Panc1 (cell line): Measurements from ENCODE around the gene TRIM43. TPM values are rescaled to one million over a fixed set of nuclear protein-coding genes. Genes with fewer than 3 reads are reported as not detected.
"Not testable (repeated sequence)": the region's sequence is repeated elsewhere in the genome, so short reads cannot be mapped to it uniquely, and the experiment has no call there.

Source experiments
- ATAC-seq: fragments of 200-7000 bp; cut with Tn5 transposase; 2 replicates; pipeline ENCODE4 v1.9.1; 2020; ENCODE audit warnings: mild to moderate bottlenecking, moderate library complexity
- BruUV-seq: library from RNA; stranded (reverse); fragments of 400-500 nt; replicated peaks from 2 replicates; lab custom pipeline; 2021; lab: Mats Ljungman, UMichigan
- CTCF ChIA-PET: fragments of 300-600 bp; sonication (Branson Sonifier 250); formaldehyde crosslinking; loops from one replicate; lab custom pipeline; 2022; ENCODE audit warnings: antibody characterized with exemption; lab: Charles Lee
- POLR2A ChIA-PET: fragments of 300-600 bp; sonication (Branson Sonifier 250); formaldehyde crosslinking; loops from one replicate; lab custom pipeline; 2022; ENCODE audit warnings: antibody characterized with exemption; lab: Charles Lee
- DNase-seq: peaks from one replicate; pipeline ENCODE4 v3.0.0-alpha.2; 2010; ENCODE audit warnings: low read depth, low spot score
- H3K27ac ChIP-seq: 2 replicates; pipeline ENCODE4 v1.5.1; 2011; ENCODE audit warnings: mild to moderate bottlenecking, low read length, inconsistent platforms
- H3K27me3 ChIP-seq: fragments of 200-500 bp; sonication (Bioruptor generic); 2 replicates; pipeline ENCODE4 v1.6.0; 2014; ENCODE audit warnings: low read length, inconsistent platforms; ENCODE audit not compliant: control insufficient read depth, insufficient read depth
- H3K36me3 ChIP-seq: fragments of 200-500 bp; sonication (Bioruptor generic); 2 replicates; pipeline ENCODE4 v1.5.1; 2014; ENCODE audit warnings: inconsistent platforms, mild to moderate bottlenecking, low read length, moderate library complexity; ENCODE audit not compliant: control insufficient read depth, insufficient read depth
- H3K4me1 ChIP-seq: 2 replicates; pipeline ENCODE4 v1.5.1; 2011; ENCODE audit warnings: inconsistent platforms, mild to moderate bottlenecking, low read length, moderate library complexity; ENCODE audit not compliant: control insufficient read depth, insufficient read depth
- H3K4me3 ChIP-seq, 2 experiments: 2 replicates each; pipeline ENCODE4 v1.5.1; 2011 to 2012; ENCODE audit warnings: low read depth in 2 of 2, low read length in 2 of 2, mild to moderate bottlenecking in 2 of 2, inconsistent platforms in 1 of 2, moderate library complexity in 1 of 2
- H3K9me3 ChIP-seq: fragments of 200-500 bp; sonication (Bioruptor generic); 2 replicates; pipeline ENCODE4 v1.5.1; 2014; ENCODE audit warnings: low read depth, mild to moderate bottlenecking, inconsistent platforms, low read length, moderate library complexity; ENCODE audit not compliant: control insufficient read depth, insufficient read depth
- in situ Hi-C: cut with HindIII; loops from 2 replicates; pipeline ENCODE4 v1.10.0; 2016; ENCODE audit warnings: low sequenced_read_pairs, low pct_unique_long_range_greater_than_20kb
- intact Hi-C: fragments of 100-400 bp; cut with micrococcal nuclease; formaldehyde crosslinking; loops from one replicate; pipeline ENCODE4 v1.10.0; 2022; ENCODE audit not compliant: unreplicated experiment
- total RNA-seq: library from RNA; stranded (reverse); gene quantifications from one replicate; pipeline ENCODE4 v1.2.1, GENCODE V29; 2021; ENCODE audit not compliant: unreplicated experiment

TRIM43 gene
- total RNA-seq, 1 experiment from 2014 or later, result not detected

DNA sequence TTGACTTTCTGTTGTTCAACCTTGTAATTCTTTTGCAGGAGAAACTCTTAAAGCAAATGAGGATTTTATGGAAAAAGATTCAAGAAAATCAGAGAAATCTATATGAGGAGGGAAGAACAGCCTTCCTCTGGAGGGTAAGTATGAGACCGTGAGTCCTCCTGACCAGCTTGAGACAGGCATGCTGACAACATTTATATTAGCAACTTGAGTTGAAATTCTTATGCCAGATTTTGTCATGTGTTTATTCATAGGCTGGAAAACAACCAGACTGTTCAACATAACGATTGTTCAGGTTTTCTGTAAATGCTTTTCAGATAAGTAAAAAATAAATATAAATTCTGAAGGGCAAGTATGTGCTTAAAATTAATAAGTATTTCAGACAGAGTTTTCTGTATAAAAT lies 3.2 kb downstream of the TRIM43 start:
- ATAC-seq, BruUV-seq, CTCF ChIA-PET, H3K9me3 ChIP-seq, intact Hi-C loops, H3K27me3 ChIP-seq, H3K36me3 ChIP-seq, H3K4me3 ChIP-seq, in situ Hi-C loops, H3K4me1 ChIP-seq, POLR2A ChIA-PET, DNase-seq, H3K27ac ChIP-seq: not testable (repeated sequence)

DNA sequence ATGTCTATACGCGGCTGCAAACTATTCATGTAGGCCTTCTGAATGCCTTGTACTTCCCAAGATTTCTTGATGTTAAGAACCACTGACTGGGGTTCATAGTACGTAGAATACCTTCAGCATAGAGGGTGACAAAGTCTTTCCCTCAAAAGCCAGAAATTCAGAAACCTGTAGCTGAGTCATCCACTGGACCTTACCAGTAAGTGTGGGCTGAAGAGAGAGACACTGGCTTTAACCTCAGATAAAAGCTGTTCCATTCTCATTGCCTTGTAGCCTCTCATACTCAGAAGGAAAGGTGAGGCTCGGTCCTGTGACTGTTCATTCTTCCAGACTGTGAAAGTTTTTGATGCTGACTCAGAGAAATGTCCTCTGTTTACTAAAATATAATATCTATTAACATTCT lies 9.5 kb downstream of the TRIM43 start:
- H3K27ac ChIP-seq, ATAC-seq, BruUV-seq, H3K36me3 ChIP-seq, CTCF ChIA-PET, in situ Hi-C loops, intact Hi-C loops, H3K27me3 ChIP-seq, DNase-seq, POLR2A ChIA-PET, H3K4me1 ChIP-seq, H3K4me3 ChIP-seq, H3K9me3 ChIP-seq: not testable (repeated sequence)

DNA sequence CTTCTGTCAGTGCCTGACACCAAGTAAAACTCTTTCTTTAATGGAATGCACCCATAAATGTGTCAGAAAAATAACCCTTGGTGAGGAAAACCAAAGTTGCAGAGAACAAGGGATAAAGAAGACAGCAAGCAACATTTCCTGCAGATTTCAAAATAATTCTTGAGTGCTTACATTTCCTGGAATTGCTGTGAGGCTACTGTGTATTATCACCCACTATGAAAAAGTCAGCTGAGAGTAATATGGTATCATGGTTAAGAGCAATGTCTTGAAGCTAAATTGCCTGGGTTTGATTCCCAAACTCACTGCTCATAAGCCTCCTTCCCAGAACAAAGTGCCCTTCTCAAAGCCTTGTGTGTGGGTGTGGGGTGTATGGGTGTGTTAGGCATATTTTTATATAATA lies 10.3 kb downstream of the TRIM43 start:
- BruUV-seq, H3K4me3 ChIP-seq, H3K4me1 ChIP-seq, H3K27ac ChIP-seq, POLR2A ChIA-PET, H3K27me3 ChIP-seq, ATAC-seq, intact Hi-C loops, in situ Hi-C loops, DNase-seq, H3K36me3 ChIP-seq, CTCF ChIA-PET, H3K9me3 ChIP-seq: not testable (repeated sequence)

DNA sequence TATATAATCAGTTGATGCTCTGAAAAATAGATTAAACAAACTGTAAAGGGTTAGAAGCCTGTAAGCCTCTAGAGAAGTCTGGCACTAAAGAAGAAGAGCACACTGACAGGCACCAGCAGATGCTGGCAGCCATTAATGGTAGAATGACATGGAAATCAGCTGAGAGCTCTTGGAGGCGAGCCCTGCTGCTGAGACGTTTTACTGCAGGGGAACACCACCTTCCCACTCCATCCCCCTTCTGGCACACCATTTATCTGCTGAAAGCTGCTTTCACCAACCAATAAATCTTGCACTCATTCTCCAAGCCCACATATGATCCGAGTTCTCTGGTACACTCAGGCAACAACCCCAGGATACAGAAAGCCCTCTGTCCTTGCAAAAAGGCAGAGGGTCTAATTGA lies 16.6 kb downstream of the TRIM43 start:
- intact Hi-C loops, H3K4me1 ChIP-seq, H3K27me3 ChIP-seq, H3K36me3 ChIP-seq, CTCF ChIA-PET, H3K27ac ChIP-seq, BruUV-seq, POLR2A ChIA-PET, DNase-seq, in situ Hi-C loops, H3K9me3 ChIP-seq, ATAC-seq, H3K4me3 ChIP-seq: not testable (repeated sequence)

DNA sequence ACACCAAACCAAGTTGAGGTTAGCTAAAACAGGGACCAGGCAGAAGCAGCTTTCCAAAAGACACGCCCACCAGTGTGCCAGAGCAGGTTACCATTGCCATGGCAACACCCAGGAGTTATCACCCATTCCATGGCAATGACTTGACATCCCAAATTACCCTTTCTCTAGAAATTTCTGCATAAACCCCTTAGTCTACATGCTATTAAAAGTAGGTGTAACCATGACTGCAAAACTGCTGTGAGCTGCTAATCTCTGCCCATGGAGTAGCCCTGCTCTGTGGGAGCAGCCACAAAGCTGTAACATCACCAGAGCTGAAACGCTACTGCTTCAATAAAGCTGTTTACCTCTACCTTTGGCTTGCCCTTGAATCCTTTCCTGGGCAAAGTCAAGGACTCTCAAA lies 18.0 kb downstream of the TRIM43 start:
- H3K4me3 ChIP-seq, H3K27ac ChIP-seq, H3K27me3 ChIP-seq, in situ Hi-C loops, ATAC-seq, POLR2A ChIA-PET, intact Hi-C loops, BruUV-seq, DNase-seq, H3K9me3 ChIP-seq, CTCF ChIA-PET, H3K36me3 ChIP-seq, H3K4me1 ChIP-seq: not testable (repeated sequence)

- H3K4me1 ChIP-seq, DNase-seq, CTCF ChIA-PET, H3K9me3 ChIP-seq, intact Hi-C loops, in situ Hi-C loops, H3K27ac ChIP-seq, H3K4me3 ChIP-seq, ATAC-seq, H3K36me3 ChIP-seq, BruUV-seq, H3K27me3 ChIP-seq, POLR2A ChIA-PET: not testable (repeated sequence)
Observed at GRCh38 chr2:95613048-95613447, 21.2 kb downstream of the TRIM43 start.

GRCh38 chr2:95622728-95623127 lies 30.9 kb downstream of the TRIM43 start:
- H3K9me3 ChIP-seq, CTCF ChIA-PET, DNase-seq, ATAC-seq, H3K27me3 ChIP-seq, H3K36me3 ChIP-seq, H3K4me1 ChIP-seq, in situ Hi-C loops, H3K27ac ChIP-seq, intact Hi-C loops, POLR2A ChIA-PET, BruUV-seq, H3K4me3 ChIP-seq: not testable (repeated sequence)

DNA sequence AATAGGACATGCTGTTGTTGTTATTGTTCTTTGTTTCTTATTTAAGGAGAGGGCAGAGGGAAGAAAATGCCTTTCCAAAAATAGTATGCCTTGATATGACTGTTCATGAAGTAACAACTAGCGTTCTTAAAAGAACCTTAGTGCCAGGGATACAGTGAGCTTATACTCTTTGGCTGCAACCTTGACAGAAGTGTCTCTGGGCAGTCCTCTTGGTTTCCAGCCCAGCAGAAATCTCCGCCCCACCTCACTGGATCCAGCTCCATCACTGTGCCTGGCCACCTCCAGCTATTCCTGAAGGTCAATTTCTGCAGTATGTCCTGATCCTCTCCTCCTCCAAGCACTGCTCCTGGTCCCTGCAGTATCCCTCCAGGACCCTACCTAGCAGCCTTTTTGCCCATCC lies 39.2 kb downstream of the TRIM43 start:
- POLR2A ChIA-PET, H3K4me3 ChIP-seq, H3K9me3 ChIP-seq, H3K4me1 ChIP-seq, H3K27me3 ChIP-seq, ATAC-seq, DNase-seq, BruUV-seq, intact Hi-C loops, CTCF ChIA-PET, in situ Hi-C loops, H3K36me3 ChIP-seq, H3K27ac ChIP-seq: not testable (repeated sequence)
